ENCODE measurements around the gene TMEM44.
"Not testable (repeated sequence)": the region's sequence is repeated elsewhere in the genome, so short reads cannot be mapped to it uniquely, and the experiment has no call there.

Gene TMEM44

DNA sequence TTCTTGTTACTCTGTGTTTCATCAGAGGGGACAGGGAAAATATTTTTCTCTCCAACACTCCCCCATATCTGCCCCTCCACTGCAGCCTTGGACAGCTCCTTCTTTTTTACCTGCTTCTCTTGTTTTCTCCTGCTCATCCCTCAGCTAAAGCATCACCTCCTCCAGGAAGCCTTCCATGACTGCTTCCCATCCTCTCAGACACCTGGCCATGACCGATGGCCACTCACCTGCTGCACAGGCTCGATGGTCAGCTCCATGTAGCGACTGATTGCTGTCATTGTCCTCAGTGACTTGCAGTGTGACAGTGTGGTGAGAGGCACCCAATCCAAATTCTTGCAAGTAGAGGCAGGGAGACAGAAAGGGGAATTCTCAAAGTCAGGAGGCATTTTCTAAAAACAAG, 22.5 kb downstream of the TMEM44 start:
- no peak for DNase-seq (ENCODE audit: low read depth)

DNA sequence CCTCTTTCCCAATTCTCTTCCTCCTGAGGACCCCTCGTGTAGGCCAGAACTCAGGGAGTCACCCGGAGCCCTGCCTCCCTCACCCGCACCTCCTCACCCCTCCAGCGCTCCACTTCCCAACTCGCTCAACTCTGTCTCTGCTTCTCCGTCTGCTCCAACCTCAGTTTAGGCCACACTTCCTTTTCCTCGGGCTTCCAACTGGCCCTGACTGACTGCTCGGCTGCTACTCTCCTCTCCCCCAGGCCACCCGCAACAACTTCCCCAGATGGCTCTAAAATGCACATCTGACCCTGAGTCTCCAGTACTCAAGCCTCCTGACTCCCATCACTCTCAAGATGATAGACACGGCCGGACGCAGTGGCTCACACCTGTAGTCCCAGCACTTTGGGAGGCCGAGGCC, 23.6 kb downstream of the TMEM44 start:
- no peak for DNase-seq (ENCODE audit: low read depth)

DNA sequence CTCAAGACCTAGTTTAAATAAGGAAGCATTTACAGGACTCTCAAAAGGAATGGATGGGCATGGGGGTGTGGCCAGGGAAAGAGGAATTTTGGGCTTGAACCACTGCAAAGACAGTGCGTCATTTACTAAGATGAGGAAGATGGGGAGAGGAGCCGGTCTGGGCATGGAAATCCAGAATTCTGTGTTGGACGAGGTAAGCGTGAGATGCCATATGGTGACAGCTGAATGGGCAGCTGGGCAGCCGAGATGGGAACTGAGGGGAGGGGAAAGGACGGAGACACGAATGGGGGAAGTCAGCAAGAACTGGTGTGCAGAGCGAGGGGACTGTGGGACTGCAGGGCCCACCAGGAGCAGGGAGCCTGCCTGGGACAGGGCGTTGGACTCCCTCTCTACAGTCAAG, 24.2 kb downstream of the TMEM44 start:
- DNase-seq (ENCODE audit: low read depth), result no peak

DNA sequence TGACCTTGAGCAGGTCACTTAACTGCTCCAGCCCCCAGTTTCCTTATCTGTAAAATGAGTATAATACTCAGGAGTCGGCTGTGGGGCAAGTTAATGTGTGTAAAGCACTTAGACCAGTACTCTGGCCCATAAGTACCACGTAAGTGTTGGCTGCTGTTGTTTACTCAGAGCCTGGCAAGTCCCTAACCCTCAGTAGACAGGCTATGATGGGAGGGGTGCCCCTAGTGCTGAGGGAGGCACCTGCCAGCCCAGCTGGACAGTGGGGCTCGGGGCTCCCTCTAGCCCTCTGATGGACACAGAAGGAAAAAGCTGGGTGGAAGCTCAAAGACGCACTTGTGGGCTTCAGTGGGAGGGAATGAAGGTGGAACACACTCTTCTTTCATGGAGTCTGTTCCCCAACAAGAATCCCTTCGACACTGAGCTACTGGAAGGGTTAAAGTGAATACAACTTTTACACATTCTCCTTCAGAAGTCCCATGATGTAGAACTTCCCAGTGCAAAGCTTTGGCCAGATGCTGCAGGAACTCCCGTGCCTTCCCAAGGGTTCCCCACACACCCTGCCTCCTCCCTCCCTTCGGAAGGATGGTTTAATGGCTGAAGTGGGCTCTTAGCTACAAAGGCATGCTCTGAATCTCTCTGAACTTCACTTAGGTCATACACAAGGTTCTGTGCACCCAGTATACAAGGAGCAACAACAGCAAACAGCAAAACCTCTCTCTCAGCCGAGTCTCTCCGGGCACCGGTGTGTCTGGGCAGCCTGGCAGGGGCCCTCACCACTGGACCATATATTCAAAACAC, 25.4 kb downstream of the TMEM44 start:
- DNase-seq (ENCODE audit: low read depth), result no peak

DNA sequence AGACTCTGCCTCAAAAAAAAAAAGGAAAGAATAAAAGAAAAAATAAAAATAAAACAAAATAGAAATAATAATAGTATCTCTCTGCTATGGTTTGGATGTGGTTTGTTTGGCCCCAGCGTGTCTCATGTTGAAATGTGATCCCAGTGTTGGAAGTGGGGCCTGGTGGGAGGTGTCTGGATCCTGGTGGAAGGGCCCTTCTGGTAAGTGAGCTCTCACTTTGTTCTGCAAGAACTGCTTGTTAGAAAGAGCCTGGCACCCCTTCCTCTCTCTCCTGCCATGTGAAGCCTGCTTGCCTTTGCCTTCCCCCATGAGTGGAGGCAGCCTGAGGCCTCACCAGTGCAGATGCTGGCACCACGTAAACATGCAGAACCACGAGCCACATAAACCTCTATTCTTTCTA, 26.3 kb downstream of the TMEM44 start:
- no peak for DNase-seq (ENCODE audit: low read depth)

DNA sequence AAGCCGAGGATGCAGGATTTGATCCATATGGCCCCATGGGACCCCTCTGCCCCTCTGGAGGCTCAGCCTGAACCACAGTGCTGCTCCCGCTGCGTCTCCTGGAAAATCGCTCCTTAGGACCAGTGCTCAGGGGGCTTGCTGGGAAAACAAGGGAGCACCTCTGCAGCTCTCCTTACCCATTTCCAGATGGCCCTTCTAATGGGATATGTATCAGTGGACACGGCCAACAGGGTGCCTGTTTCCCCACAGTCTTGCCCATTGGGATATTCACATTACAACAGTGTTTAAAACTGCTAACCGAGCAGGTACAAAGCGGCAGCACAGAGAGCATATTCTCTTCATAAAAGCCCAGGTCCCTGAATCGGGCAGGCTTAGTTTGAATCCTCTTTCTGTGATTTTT, 27.1 kb downstream of the TMEM44 start:
- DNase-seq (ENCODE audit: low read depth), result no peak

DNA sequence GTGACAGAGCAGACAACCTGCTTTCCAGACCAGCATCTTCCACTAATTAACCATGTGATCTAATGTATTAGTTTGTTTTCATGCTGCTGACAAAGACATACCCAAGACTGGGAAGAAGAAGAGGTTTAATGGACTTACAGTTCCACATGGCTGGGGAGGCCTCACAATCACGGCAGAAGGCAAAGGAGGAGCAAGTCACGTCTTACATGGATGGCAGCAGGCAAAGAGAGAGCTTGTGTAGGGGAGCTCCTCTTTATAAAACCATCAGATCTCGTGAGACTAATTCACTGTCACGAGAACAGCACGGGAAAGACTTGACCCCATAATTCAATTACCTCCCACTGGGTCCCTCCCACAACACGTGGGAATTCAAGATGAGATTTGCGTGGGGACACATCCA, 27.9 kb downstream of the TMEM44 start:
- DNase-seq (ENCODE audit: low read depth), result not testable (repeated sequence)

DNA sequence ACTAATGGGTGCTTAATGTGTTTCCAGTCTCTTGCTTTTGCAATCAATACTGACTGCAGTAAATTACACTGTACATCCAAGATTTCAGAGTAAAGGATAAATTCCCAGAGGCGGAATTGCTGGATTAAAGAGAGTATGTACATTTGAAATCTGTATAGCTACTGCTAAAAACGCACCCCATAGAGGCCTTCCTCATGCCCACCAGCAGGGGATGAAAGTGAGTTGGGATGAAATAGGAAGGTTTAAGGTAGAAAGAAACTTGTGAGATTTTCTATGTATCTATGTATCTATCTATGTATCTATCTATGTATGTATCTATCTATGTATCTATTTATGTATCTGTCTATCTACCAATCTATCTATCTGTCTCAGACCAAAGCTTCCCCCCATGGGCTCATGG, 28.4 kb downstream of the TMEM44 start:
- no peak for DNase-seq (ENCODE audit: low read depth)

DNA sequence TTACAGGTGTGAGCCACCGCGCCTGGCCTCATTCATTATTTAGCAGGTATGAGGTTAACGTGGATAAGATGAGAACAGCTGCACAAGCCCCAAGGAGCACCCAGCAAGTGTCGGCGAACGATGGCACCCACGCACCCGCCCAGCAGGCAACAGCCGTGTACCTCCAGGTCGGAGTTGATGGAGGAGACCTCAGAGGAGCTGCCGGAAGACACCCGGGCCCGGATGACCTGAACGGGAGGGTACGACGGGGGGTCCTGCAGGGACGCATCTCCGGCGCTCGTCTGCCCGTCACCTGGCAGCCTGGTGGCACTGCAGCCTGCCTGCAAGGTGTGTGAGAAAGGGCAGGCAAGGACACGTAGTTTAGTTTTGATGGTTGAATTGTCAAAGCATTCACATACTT, 29.1 kb downstream of the TMEM44 start:
- no peak for DNase-seq (ENCODE audit: low read depth)

DNA sequence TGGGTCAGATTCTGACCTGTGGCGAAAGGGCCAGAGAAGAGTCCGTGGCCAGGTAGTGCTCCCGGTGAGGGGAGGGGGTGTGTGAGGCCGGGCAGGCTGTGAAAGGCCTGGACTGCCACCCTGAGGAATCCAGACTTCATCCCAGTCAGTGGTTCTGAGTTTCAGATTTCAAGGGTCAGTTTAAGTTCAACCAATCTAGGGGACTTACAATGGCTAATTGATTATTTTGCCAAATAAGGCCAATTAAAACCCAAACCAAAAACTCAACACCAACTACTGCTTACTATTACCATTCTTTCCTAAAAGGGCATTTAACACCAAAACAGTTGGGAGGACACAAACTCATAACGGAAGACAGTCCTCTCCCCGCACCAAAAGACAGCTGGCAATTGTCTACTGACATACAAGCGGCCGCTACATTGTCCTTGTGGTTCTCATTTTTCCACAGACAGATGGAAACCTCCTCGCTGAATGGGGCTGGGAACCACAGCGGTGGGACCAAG, 30.5 kb downstream of the TMEM44 start:
- no peak for DNase-seq (ENCODE audit: low read depth)

DNA sequence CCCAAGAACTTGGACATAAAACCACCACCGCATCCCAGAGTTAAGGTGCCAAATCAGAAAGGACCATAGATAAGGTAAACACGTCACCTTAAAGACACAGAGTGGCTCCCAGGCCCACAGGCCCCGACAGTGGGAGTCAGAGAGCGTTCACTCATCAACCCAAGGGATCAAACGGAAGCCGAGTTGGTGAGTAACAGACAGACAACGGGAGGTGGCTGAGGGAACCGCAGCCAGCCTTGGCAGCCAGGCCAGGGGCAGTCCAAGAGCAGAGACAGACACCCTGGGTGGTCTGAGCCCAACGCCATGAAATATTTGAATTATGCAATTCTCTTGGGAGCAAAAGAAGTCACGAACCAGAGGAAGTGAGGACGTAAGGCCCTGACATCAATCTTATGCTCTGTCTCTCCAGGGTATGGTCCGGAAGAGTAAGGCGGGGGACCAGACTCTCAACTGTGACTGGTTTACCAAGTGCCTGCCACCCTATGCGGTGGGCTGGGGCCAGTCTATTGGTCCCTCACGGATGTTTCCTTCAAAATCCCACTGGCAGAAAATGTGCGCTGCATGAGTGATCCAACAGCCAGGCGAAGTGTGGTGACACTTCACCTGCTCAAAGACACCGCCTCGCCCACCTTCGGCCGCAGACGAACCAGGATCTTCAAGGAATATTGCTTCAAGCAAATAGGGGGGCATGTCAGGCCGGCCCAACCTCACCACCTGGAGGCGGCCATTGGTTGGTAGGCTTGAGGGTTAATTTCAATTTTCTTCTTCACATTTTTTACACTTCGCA, 34.3 kb downstream of the TMEM44 start:
- no peak for DNase-seq (ENCODE audit: low read depth)

DNA sequence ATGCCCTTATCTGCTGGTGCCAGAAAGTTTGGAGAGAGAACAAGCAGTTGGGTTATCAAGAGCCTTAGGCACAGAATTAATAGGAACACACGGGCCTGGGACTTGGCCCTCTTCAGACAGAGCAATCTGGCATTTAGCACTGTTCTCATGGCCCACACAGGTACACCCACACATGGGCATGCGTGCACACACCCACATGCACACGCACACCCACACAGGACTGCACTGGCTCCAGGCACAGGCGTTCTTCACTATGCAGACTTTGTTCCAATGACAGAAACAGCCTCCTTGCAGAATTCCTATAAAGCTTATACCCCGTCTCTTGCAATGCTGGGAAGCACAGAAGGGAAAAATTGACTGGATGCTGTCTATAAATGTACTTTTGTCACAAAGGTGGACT, 36.3 kb downstream of the TMEM44 start:
- no peak for DNase-seq (ENCODE audit: low read depth)

DNA sequence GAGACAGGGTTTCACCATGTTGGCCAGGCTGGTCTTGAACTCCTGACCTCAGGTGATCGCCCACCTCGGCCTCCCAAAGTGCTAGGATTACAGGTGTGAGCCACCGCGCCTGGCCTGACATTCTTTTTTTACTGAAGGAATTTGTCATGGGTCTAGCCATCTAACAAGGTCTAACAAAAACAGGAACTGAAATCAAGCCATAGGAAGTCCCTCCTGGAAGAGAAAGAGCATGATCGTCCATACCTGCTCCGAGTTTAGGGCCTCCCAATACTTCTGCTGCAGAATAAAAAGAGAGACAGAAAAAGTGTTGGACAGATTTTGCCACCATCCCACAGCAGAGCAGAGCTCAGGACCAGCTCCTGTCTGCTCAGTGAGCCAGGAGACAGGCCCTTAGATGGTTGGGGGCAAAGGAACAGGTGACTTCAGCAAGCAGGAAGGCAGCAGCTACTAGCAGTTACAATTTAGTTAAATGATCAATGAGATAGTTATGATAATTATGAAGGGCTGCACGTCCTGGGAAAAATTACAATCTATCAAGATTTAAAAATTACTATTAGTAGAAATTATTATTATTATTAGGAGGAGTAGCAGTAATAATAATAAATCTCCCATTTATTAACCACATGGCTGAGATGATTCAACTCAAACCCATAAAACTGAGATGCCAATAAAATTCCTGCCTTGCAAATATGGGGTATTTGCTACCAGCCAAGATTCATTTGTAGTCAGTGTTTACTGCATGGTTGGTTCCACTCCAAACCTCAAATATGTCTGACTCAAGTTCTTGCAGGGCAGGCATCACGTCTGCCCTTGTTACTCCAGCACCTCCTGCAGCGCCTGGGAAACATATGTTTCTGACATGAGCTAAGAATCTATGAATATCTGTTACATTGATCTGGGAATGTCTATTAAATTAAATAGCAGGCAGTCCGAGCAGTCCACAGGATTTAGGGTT, 40.1 kb downstream of the TMEM44 start:
- no peak for DNase-seq (ENCODE audit: low read depth)

DNA sequence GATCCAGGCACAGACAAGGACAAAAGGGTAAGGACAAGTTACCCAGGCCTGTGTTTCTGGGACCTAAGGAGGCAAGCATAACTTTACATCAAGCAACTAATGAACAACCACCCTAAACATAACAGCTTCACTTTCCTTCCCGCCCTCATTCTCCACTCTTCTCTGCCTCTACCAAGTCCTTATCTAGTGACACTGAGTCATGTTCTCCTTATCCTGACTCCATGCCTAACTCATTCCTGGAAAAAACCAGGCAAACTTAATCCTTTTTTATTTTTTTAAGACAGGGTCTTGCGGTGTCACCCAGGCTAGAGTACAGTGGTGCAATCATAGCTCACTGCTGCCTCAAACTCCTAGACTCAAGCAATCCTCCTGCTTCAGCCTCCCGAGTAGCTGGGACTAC, 44.5 kb downstream of the TMEM44 start:
- no peak for DNase-seq (ENCODE audit: low read depth)

DNA sequence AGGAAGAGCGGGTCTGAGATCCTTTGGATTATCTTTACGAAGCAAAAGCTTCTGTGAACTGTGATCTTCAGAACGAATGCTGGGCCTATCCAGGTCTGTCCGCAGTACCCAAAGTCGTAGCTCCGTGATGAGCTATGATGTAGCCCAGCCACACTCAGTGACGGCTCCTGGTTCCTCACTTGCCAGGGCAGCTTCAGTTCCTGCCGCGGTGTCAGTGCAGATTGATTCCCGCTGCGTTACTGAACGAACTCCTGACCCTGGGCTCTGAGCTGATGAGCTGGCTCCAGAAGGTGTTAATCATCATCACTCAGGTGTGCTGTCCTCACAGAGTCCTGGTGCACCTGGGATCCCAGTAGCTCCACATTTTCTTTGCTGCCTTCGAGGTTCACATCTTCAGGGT, 45.0 kb downstream of the TMEM44 start:
- DNase-seq (ENCODE audit: low read depth), result no peak

DNA sequence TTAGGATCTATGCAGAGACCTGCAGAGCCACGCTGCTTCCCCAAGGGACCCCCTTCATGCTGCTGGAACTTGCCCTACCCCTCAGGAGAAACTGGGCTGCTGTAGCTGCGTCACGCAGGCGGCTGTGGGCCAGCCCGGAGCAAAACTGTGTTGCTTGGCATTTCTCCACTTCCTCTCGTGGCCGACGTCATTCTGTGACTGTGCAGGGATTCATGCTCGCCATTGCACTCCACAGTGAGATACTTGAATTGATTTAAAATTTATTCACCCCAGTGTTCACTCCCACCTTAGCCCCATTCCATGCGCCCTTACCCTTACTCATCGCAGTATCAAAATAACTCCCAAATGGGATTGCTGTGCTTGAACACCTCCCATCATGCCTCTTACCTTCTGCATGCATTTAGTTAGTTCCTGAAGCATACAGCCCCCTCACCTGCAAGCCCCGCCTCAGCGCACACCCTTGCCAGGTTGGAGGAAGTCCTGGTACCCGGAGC, 45.7 kb downstream of the TMEM44 start:
- DNase-seq (ENCODE audit: low read depth), result no peak

DNA sequence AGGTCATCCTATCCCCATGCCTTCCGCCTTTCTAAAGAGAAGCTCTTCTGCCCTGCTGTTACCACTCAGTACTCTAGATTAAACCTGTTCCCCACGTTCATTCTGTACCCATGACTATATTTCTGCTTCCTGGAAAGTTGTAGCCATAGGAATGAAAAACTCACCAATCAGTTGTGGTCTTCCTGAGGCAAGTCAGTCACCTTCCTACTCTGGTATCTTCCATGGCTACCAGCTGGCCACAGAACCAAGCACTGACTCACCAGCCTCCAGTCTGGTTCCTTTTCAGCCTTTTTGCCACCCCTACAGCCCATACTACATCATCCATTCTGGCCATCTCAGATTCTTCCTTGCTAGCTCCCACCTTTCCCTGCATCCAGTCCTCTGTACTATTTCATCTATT, 46.4 kb downstream of the TMEM44 start:
- DNase-seq (ENCODE audit: low read depth), result no peak

DNA sequence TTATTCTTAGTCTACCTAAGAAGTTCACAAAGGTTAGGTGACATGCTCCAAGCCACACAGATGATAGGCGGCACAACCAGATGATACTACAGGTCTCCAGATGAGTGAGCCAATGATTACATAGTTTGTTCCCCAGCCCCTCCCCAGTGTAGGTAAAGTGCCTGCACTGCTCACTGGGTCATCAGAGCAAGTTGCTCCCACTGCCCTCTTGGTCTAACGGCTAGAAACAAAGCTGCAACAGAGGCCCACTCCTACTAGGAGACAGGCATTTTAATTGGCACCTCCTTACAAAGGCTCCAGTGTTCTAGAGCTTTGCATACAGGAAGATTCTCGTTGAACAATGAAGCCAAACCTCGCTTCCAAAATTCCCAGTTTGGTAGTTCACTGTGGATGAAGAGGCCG, 47.3 kb downstream of the TMEM44 start:
- no peak for DNase-seq (ENCODE audit: low read depth)

DNA sequence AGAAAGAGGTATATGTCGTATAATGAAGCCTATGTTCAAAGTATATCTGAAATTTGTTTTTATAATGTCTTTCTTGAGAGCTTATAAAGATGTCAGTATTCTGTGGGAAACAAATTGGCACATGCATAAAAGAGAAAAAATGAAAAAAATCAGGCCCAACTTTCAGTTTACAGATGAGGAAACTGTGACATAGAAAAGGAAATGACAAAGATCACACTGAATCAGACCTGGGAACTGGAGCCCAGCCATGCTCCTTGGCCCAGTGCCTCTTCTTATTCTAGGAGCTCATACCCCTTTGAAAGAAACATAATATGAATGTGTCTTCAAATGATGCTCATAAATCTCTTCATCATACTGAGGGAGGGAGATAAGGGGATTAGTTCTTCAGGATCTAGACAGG, 48.4 kb downstream of the TMEM44 start:
- DNase-seq (ENCODE audit: low read depth), result no peak

DNA sequence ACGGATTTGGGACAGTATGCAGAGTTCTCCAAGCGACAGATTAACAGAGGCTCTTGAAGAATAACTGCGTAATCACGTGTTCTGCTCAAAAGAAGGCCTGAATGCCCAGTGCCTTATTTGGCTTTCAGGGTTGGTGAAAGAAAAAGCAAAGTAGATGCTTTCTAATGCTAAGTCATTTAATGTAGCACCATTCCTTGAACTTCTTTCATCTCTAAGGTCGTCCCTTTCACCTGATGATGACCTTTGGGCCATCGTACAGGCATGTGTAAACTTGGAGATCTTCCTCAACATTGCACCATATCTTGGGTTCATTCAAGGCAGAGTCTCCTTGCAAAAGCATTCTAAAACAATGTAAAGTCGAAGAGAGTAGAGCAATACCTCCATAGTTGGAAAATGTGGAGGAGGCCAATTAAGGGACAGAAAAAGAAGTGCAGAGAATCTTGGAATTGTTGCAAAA, 48.9 kb downstream of the TMEM44 start:
- DNase-seq (ENCODE audit: low read depth), result no peak

DNA sequence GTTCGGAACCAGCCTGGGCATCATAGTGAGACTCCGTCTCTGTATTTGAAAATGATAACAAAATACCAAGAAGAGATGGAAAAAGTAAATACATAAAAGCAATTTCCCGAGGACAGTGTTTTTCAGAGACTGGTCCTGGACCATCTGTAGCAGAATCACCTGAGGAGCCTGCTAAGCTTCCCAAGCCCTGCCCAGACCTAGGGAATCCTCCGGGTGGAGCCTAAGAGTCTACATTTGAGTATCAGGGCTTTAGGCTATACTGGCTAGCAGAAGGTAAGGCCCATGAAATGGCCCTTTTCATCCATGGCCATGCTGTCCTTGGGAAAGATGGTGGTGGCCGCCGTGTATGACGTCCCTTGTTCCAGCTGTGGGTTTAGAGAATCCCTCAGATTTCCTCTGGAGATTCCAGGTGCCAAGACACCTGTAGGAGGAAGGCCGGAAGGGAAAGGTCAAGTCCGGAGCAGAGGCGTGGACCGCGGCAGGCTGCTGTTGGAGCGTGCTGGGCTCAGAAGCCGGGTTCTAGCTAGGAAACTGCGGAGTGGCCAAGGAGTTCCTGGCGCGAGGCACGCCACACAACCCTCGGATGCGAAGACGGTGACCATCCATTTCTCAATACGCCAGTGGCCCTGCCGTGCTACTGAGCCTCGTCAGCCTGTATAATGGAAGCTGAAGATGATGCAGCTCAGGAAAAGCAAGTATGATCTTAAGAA, 50.9 kb downstream of the TMEM44 start:
- no peak for DNase-seq (ENCODE audit: low read depth)

Measured in CMK (cell line).